GM18526 (cell line): ENCODE data around the gene CAMK1G.

ENCODE experiments used
- POLR2A ChIP-seq: IDR thresholded peaks from 3 replicates; pipeline ENCODE4 v1.6.1; 2011; ENCODE audit not compliant: insufficient read length; ENCODE audit errors: extremely low read depth

CAMK1G gene

DNA sequence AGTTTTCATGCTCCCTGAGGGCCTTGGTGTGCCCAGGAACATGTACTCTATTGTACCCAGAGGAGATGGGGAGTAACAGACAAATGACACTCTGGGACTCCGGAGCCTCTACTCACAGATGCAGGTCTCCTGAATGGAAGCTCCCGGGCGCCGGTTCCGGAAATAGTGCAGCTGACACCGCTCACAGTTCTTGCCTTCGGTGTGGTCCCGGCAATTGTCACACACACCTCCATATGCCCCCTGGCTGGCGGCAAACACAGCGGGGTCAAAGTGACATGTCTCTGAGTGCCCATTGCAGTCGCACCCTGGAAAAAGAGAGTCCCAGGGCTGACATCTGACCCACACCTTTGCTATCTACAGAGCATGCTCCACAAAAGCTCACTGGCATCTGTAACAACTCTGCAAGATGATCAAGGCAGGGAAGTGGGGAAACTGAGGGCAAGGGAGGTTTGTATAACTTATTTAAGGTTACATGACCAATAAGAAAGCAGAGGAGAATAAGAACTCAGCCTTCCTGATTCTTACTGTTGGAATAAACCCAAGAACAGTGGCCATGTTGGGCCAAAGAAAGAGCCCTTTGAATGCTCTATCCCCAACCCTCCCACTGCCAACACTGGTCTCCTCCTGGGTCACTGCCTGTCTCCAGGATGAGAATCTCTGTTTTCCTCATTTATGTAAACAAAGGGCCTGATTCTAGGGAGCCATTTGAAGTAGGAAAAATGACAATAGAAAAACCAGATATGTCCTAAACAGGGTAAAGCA lies 46.3 kb downstream of the CAMK1G start:
- TF ChIP-seq POLR2A: no peak

DNA sequence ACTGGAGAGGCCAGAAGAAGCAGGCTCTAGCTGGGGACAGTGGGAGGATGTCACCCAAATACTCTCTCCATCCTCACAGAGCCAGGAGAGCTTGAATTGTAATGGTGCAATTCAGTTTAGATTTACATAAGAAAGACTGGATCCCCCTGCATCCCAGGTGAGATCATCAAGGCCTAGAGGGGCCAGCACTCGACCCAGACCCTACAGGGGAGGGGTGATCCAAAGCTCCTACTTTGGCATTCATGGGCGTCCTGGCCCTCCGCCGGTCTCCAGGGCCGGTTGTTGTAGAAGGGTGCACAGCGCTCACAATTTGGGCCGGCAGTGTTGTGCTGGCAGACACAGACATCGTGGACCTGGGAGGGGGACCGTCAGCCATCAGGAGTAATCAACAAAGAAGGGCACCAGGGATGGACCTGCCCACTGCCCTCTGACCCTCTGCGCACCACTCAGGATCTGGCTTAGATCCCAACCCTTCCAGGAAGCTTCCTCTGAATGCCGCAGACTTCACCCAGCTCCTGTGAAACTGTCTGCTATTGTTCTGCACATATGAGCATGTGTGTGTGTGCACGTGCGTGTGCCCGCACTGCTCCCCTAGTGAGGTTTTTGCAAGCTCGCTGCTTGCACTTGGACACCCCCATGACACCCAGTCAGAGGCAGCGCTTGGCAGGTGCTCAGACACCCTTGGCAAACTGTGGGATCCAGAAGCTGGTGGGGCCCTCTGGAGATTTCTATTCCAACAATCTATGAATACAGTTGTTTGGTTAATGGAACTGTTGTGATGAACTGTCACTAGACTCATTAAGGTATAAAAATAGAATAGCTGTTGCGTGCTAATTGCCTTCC lies 47.1 kb downstream of the CAMK1G start:
- no peak for TF ChIP-seq POLR2A

DNA sequence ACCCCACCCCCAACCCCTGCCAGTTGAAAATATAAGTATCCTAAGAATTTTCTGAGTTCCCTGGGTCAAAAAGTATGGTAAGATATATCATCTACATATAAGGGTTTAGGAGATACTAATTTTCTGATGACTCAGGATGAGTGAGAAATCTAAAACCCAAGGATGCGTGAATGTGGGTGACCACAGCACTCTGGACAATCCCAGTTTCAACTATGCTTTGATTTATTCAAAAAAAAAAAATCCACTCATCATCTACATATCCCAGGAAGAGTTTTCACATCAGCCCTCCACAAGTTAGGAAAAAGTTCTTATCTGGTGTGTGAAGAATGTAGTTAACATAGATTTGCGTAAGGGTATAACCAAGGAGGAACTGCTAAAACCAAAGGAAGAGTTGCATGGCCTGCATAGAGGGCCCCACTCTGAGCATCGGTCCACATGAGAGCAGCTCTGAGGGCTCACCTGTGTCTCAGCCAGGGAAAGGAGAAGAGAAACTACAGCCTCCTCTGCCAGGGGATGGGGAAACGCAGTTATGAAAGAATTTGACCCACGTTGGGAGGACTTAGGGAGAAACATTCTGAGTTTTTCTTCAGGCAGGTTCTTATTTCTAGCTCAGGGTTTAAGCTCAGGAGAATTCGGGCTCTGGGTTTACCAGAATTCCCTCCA lies 50.0 kb downstream of the CAMK1G start:
- TF ChIP-seq POLR2A: no peak

DNA sequence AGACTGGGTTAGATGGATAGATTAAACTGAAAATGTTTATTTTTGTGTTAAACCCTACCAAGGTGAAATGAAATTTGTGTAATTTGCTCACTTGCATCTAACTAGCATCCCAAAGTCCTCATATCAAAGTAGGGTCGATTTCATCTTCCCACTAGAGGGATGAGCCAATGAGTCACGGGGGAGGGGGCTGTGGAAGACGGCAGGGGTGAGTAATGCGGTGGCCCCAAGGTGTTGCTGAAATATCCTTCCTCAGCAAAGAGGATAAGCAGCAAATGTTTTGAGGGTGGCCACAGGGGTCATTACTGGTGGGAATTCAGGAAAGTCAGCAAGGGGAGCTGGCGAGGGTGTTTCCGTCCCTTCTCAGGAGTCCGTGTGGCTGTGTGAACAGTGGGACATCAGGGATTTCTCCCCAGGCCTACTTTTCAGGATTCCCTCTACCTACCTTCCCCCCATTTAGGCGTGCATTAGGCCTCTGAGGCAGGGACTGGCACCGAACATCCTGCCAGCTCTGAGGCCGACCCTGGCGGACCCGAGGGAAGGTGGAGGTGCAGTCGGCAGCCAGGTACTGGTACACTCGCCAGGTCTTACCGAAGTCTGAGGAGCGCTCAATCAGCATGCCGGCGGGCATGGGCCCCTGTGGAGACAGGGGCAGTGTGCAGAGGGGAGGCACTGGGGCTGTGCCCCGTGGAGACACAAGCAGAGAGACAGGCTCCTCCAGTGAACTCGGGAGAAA lies 50.7 kb downstream of the CAMK1G start:
- no peak for TF ChIP-seq POLR2A

DNA sequence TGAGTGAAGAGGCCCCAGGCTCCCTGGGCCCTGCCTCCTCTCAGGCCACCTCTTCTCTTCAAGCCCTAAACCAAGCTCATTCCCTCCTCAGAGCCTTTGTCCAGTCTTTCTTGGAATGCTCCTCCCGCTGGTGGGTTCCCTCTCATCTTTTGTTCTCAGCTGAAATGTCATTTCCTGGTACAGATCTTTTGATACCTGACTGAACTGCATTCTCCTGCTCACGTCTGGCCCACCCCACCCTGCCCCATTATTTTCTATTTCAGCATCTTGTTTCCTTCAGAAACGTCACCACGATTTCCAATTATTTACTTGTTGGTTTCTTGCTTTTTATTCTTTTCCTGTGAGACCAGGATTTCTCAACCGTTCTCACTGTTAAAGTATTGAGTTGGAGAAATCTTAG lies 52.3 kb downstream of the CAMK1G start:
- no peak for TF ChIP-seq POLR2A

DNA sequence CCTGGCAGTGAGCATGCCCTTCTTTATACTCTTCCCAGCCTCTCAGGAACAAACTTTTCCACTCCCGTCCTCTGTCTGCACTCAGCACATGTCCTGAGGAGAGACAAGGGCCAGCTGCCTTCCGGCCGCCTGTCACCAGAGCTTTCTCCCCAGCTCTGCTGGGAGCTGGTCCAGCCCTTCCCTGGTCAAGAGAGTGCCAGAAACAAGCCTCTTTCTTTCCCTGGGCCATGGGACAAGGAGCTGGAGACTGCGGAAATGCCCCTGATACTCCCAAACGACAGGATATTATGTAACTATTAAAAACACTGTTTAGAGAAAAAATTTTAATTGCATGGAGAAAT lies 58.3 kb downstream of the CAMK1G start:
- no peak for TF ChIP-seq POLR2A

DNA sequence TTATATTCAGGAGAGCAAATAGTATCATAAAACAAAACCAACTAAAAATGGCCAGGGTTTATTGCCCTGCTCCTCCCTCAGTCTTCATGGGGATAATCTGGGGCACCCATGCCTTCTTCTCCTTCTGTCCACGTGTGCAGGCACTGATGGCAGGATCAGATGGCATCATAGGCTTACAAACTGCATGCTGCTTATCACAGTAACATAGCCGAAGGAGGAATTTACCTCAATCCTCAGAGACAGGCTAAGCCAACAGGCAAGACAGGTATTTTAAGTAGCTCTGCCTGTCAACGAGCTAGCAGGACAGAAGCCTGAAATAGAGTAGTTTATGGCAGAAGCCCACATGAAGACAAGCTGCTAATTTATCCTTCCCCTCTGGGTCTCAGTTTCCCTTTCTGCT lies 59.3 kb downstream of the CAMK1G start:
- no peak for TF ChIP-seq POLR2A

DNA sequence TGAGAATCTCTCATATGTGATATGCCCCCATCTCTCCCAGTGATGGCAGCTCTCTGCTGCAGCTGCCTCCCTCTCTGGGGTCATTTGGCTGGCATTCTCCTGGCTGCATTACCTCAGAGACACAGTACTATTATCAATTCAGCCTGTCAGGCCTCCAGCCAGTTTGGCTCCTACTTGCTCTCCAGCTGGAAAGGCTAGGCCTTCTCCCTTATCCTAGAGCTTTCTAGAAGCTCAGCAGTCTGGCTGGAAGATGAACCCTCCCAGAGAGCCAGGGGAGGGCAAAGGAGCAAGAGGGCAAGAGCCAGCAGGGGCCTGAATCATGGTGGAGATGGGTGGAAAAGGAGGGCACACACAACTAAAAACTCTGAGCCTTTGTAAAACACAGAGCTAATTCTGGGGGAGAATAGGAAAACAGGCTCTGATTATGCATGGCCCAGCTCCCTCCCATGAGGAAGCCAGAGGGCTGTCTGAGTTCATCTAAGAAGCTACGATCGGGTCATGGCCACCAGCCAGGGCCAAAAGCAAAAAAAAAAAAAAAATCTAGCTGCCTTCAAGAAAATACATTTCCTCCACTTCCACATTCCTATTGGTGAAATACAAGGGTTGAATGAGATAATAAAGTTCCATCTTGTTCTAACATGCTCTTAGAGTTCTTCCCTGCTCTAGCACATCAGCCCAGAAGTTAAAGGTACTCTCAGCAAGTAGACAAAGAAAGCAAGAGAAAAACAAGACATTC lies 59.9 kb downstream of the CAMK1G start:
- TF ChIP-seq POLR2A: no peak

DNA sequence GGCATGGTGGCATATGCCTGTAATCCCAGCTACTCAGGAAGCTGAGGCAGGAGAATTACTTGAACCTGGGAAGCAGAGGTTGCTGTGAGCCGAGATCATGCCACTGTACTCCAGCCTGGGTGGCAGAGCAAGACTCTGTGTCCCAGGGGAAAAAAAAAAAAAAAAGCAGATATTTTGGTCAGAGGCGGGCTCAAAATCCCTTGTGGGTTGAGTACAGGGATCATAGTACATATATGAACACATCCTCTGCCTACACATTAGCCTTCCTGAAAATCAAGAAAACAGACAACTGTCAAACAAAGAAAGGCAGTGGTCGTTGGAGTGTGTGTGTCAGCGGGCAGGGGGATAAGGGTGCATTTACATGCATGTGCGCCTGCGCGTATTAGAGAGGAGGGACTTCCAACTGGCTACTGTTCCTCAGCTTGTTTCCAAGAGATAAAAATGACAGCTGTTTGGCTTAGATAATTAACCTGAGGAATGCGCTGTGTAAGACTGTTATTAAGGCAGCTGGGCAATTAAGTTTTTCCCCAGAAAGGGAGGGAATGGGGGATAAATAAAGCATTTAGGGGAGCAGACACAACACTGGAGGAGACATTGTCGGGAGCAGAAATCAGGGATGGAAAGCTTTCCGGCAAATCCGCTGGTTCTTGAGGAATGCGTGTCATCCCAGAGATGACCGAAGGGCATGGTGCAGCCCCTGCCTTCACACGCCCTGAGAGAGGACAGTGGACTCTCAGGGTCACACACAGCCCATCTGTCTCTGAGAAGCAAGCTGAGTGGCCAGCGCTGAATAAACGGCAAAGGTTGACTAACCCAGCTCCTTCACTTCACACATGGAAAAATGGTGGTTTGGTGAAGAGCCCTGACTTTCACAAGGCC lies 62.3 kb downstream of the CAMK1G start:
- no peak for TF ChIP-seq POLR2A

DNA sequence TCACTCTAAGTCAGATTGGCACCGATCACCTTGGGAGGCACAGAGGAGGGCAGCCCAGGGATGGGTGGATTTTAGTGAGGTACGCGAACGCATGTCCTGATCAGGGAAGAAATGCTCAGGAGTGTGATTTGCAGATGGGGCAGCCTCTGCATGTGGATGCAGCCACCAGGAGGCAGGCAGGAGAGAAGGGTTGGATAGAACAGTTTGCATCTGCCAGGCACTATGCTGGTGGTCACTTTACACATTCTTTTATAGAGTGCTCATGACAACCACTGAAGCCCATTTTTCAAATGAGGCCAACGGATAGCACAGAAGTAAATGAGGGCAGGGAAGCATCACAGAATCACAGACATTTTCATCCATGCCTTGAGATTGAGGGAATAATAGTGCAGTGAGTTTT lies 63.0 kb downstream of the CAMK1G start:
- no peak for TF ChIP-seq POLR2A

DNA sequence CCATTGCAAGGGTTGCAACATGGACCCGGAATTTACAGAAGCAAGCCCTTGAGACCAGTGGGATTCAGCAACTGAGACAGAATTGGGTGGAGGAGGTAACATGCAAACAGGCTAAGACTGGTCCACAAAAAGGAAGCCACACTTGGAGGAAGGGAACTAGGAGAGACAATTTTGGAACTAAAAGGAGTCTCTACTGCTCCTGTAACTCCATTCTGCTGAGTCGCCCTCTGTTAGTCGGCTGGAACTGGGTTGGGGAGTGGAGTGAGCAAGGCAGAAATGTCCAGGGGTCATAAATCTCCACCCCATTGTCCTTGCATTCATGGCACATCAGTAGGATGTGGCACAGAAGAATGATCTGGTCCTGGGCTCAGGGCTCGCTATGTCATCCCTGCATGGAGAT lies 63.6 kb downstream of the CAMK1G start:
- no peak for TF ChIP-seq POLR2A

DNA sequence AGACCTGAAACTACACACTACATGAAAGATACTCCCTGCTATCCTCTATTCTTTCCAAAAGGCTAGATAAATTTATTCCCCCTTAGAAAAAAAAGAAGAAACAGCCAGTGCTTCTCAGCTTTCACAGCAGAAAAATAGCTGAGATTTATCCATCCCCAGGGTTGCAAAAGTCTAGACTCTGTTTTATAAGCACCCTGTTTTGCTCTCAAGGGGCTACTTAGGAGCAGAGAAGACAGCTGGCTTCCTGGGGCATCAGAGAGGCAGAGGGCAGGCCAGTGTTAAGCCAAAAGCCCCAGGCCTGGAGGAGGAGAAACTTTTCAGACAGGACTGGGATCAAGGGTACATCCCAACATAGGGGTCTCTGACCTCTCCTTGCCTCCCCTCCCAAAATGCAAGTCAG lies 64.8 kb downstream of the CAMK1G start:
- TF ChIP-seq POLR2A: no peak

DNA sequence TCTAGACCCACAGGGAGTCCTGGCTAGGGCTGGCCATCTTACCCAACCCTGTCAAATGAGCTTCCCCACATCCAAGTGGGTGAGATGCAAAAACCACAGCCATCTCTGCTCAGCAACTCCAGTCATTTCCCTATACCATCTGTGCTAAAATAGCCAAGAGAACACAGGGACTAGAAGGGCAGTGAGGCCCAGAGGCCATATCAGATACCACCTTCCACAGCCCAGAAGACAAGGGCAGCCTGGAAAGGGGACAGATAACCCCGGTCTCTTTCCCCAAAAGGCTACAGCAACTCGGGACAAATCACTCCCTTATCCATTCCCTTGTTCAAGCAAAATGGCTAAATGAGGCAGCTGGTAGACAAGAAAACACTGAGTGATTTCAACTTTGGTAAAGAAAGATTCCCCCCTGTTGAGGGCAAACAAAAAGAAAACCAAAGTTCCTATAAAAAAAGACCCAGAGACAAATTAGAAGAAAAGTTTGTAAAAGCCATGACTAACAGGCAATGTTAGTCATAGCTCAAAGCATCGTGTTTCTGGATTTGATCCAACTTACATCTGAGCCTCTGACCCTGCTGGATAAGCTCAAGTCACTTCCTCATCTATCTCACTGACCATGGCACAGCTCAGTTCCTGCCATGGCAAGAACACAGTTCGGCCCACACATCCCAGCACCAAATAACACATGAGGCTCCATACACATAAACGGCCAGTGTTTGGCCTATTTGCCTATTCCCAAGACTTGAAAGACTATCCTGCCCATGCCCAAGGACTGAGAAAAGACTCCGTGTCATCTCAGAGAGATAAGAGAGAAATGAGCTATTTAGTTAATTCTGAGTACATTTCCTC lies 65.6 kb downstream of the CAMK1G start:
- no peak for TF ChIP-seq POLR2A
